ENCODE data around the gene SAMD1. TPM values are rescaled to one million over a fixed set of nuclear protein-coding genes. Genes with fewer than 3 reads are reported as not detected.
A peak's percentile ranks its signal among the peaks of the same experiment; 100 is the strongest.

Gene SAMD1
- total RNA-seq, 1 donor from 2014 or later = 19.1 TPM

- ATAC-seq = peak; percentile 15
- DNase-seq (ENCODE audit: low spot score) = peak; percentile 81
Measured at GRCh38 chr19:14113762-14114414, 23.3 kb upstream of the SAMD1 start.

DNA sequence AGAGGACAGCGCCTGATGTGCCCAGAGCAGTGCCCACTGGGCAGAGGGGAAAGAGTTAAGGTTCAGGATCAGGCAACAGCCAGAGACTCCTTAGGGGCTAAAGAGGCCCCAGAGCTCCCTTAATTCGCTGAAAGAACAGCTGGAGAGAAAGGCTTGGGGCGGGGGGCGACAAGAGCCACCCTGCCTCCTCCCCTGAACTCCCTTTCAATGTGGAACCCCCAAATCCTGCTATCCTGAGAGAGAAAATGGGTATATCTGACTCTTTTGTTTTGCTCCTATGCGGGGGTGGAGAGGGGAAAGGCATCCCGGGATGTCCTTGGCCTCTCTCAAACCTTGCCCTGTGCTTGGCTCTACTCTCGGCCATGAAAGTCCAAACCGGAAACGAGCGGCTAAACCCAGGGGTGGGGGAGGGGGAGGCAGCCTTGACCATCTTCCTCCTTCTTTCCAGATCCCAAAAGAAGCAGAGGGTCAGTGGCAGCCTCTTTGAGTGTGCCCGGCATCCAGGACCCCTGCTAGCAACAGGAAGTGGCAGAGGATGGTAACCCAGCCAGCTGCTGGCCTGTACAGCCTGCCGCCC, 22.3 kb upstream of the SAMD1 start:
- DNase-seq (ENCODE audit: low spot score) (peak; percentile 74), ATAC-seq (peak; percentile 52)

DNA sequence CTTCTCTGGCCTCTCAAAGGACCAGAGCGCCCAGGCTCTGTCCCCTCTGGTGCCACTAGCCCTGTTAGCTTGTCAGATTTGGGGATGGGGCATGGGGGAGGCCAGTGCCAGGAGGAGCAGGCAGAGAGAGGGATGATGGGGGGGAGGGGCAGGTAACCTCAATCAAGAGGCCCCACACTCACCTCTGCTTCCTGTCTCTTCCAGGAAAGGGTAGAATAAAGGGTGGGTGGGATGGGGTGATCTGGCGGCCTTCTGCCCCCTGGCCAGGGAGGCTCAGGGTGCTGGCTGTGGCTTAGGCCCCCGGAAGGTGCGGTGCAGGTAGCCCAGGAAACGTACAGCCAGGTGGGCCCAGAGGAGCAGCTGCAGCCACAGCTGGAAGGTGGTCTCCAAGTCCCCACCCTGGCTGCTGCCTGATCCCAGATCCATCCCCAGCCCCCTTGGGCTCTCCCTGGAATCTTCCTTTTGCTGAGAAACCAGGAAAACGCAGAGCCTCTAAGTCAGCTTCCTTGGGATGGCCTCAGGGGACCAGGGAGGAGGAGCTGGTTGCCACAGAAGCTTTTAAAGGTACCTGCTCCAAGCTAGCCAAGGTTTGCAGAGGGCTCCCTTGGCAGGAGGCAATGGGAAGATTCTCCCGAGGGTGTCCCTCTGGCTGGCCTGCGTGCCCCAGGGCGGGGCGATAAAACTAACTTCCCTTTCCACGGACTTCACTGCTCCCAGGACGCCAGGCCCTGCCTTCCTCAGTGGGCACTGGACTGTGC, 21.7 kb upstream of the SAMD1 start:
- ATAC-seq = peak; percentile 49
- DNase-seq (ENCODE audit: low spot score) = no peak

DNA sequence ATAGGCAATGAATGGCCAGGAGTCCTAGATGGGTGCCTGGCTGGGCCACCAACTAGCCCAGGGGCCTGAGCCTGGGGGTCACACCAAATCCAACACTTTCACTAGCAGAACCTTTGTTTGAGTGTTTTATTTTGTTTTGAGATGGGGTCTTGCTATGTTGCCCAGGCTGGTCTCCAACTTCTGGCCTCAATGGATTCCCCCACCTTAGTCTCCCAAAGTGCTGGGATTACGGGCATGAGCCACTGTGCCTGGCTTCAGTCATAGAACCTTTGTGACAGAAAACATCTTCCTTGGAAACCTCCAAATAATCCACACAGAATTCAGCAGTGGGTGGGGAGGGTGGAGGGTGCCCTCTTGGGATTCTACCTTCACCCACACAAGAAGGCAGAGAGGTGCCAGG, 20.9 kb upstream of the SAMD1 start:
- DNase-seq (ENCODE audit: low spot score) (no peak), ATAC-seq (no peak)

DNA sequence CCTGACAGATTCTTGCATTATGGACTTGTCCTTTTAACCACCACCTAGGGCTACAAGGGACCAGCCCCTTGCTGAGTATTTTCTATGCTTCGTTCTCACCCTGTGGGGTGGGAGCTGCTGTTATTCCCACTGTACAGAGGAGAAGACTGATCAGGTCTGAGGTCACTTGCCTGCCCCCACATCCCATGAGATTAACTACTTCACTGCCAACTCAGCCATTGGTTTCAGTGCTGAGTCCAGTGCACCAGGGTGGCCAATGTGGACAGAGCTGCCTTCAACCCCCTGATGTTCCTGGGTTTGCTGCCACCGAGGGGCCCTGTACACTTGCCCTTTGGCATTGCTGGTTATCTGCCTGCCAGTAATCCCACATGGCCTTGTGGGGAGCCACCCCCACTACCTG, 20.1 kb upstream of the SAMD1 start:
- ATAC-seq (no peak), DNase-seq (ENCODE audit: low spot score) (no peak)

DNA sequence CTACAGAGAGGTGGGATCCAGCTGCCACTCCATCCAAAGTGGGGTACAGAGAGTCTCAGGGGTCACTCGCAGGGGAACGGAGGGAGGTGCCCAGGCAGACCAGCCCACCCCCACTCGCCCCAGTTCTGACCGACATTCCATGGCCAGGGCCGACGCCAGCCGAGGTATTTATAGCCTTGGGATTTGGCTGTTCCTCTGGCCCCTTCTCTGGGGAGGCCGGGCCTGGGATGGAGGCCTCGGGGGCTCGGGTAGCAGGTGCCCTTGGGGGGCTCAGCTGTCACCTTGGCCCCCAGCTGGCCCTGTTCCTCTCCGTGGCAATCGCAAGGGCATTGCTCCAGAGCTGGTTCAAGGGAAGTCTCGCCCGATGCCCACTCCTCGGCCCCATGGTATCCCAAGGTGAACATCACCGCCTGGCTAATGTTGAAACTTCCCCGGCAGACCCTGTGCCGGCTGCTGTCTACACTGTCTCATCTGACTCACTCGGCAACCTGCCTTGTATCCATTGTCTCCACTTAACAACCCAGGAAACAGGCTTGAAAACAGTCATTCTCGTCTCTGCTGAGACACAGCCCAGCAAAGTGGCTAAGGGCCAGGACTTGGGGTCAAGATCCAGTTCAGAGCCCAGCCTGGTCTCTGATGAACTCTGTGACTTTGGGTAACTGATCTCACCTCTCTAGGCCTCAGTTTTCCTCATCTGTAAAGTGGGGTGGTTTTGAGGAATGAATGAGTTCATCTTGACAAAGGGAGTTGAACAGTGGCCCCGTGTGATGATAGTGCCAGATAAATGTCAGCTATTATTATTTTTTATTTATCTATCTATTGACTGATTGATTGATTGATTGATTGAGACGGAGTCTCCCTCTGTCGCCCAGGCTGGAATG, 17.3 kb upstream of the SAMD1 start:
- ATAC-seq = peak; percentile 27
- no peak for DNase-seq (ENCODE audit: low spot score)

DNA sequence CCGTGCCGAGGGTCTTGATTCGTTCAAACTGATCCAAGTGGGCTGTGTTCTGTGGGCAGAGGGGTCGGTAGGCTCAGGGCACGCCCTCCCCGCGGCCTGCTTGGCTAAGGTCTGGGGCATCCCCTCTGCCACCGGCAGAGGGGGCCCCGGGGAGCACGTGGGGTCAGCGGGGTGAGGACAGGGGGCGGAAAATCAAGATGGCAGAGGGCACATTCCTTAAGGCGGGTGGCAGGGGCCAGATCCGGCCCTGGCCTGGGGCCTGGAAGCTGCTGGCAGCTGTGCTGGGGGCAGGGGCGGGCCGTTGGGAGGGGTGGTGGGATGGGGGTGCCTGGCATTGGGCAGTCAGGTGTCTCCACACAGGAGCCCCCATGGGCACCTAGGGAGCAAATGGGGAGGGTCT, 16.3 kb upstream of the SAMD1 start:
- no peak for DNase-seq (ENCODE audit: low spot score)
- ATAC-seq = no peak

GRCh38 chr19:14105680-14106079, 15.1 kb upstream of the SAMD1 start:
- no peak for DNase-seq (ENCODE audit: low spot score)
- ATAC-seq = no peak

- DNase-seq (ENCODE audit: low spot score) (no peak), ATAC-seq (no peak)
Measured at GRCh38 chr19:14103310-14103709, 12.8 kb upstream of the SAMD1 start.

GRCh38 chr19:14102756-14103155, 12.2 kb upstream of the SAMD1 start:
- no peak for ATAC-seq

GRCh38 chr19:14102102-14102696, 11.6 kb upstream of the SAMD1 start:
- DNase-seq (ENCODE audit: low spot score) = no peak
- ATAC-seq = no peak

More at GRCh38 chr19:14102756-14103155, 12.2 kb upstream of the SAMD1 start:
- no peak for DNase-seq (ENCODE audit: low spot score)

DNA sequence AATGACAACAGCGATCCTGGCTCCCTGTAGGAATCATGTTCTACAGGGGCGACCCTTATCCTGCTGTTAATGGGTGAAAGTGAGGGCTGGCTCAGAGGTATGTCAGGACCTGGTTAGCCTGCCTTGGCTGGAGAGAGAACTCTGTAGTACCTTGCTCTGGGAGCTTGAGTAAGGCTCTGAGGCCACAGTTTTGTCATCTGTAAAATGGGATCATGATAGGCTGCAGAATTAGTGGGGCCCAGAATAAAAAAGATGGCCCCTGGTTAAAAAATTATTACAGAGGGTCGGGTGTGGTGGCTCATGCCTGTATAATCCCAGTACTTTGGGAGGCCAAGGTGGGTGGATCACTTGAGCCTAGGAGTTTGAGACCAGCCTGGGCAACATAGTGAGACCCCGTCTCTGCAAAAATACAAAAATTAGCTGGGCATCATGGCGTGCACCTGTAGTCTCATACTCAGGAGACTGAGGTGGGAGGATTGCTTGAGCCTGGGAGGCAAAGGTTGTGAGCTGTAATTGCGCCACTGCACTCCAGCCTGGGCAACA, 10.5 kb upstream of the SAMD1 start:
- DNase-seq (ENCODE audit: low spot score) (no peak), ATAC-seq (no peak)

DNA sequence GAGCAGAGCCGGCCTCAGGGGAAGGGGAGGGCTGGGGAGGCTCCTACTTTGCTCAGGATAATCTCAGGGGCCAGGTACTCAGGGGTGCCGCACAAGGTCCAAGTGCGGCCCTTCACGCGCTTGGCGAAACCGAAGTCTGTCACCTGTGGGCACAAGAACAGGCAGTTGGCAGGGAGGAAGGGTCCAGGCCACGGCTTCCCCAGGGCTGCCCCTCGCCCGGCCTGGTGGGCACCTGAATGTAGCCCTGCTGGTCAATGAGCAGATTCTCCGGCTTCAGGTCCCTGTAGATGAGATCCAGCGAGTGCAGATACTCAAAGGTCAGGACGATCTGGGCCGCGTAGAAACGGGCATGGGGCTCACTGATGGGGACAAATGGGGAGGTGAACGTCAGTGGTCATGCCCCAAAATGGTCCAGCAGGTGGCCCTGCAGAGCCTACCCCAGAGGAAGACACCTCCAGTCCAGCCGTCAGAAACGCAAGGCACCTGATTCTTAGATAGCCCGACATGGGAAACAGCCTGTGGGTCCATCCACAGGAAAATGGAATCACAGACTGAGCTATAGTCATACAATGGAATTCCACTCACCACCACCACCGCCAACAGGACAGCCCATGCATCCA, 7.1 kb upstream of the SAMD1 start:
- peak; percentile 62 for ATAC-seq
- DNase-seq (ENCODE audit: low spot score) = no peak

GRCh38 chr19:14096272-14096992, 5.9 kb upstream of the SAMD1 start:
- no peak for DNase-seq (ENCODE audit: low spot score)
- peak; percentile 45 for ATAC-seq

DNA sequence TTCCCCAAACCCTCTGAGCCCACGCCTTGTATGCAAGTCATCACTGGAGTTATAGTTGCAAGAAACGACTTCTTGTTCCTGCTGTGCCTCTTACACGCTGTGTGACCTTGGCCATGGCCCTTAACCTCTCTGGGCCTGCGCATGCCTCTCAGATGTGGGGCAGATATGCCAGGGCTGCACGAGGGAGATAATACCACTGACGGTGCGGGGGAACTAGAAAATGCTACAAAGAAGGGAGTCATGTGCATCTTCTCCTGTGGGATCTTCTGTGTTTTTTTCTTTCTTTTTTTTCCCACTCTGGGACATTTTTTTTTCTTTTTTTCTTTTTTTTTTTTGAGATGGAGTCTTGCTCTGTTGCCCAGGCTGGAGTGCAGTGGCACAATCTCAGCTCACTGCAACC, 4.3 kb upstream of the SAMD1 start:
- DNase-seq (ENCODE audit: low spot score) = no peak
- no peak for ATAC-seq

DNA sequence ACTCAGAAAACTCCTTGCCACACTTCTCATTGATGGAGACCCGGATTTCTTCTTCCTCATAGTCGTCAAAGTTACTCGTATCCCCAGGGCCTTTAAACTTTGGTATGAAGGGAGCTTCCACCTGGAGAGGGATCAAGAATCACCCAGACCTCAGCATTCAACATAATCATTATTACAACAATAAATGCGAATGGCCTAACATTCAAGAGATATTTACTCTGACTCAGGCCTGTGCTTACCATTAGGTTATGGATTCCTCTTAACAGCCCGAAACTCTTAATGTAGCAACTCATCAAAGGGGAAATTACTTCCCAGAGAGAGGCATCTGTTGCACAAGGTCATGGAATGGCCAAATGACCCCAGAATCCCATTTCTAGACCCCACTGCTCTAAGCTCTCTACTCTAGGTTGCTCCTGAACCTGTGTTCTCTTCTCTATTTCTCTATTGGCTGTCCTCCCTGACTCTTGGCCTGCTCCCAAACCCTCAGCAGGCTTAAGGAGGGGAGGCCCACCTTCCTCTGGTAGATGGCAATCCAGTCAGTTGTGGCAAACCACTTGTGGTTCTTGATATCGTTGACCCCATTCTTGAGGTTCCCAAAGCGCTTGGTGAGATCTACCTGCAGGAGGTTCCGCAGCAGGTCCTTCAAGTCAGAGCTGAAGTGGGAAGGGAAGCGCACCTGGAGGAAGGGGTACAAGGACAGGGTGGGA, 2.7 kb upstream of the SAMD1 start:
- ATAC-seq (no peak), DNase-seq (ENCODE audit: low spot score) (no peak)

GRCh38 chr19:14091813-14092462, 1.4 kb upstream of the SAMD1 start:
- ATAC-seq (no peak), DNase-seq (ENCODE audit: low spot score) (no peak)

- ATAC-seq (peak; percentile 87), DNase-seq (ENCODE audit: low spot score) (peak; percentile 86)
Measured at GRCh38 chr19:14091081-14091812, 696 bp upstream of the SAMD1 start.

Measured in left lobe of liver (tissue), 2 donors.